Measurements from ENCODE around the gene ABCD3.
"Not testable (repeated sequence)": the region's sequence is repeated elsewhere in the genome, so short reads cannot be mapped to it uniquely, and the experiment has no call there.

- TF ChIP-seq CTCF (IDR thresholded peaks at IDR 0.05 in 4 of 5, conservative IDR thresholded peaks at IDR 0.05 in 1 of 5); POLR2A (IDR thresholded peaks at IDR 0.05): not testable (repeated sequence)
Observed at GRCh38 chr1:94430066-94430465, 11.9 kb downstream of the ABCD3 start.

Measured in gastrocnemius medialis (tissue), 4 donors.